HG03442 (cell line): Measurements from ENCODE around the gene OLFML2A.
"Not testable (repeated sequence)": the region's sequence is repeated elsewhere in the genome, so short reads cannot be mapped to it uniquely, and the experiment has no call there.

Experiments
- ATAC-seq: cut with Tn5 transposase; IDR thresholded peaks from one replicate; pipeline ENCODE4 v1.9.1; 2021; ENCODE audit warnings: mild to moderate bottlenecking, moderate library complexity; ENCODE audit not compliant: unreplicated experiment

The OLFML2A gene

GRCh38 chr9:124818431-124819281 is 41.7 kb downstream of the OLFML2A start:
- peak; percentile 52 for ATAC-seq

- no peak for ATAC-seq
Observed at GRCh38 chr9:124820698-124821623, 44.0 kb downstream of the OLFML2A start.

- no peak for ATAC-seq
Observed at GRCh38 chr9:124828489-124829333, 51.8 kb downstream of the OLFML2A start.

GRCh38 chr9:124829334-124829669 is 52.4 kb downstream of the OLFML2A start:
- ATAC-seq: no peak

- no peak for ATAC-seq
Observed at GRCh38 chr9:124830593-124830992, 53.7 kb downstream of the OLFML2A start.

- no peak for ATAC-seq
Observed at GRCh38 chr9:124831642-124832364, 54.9 kb downstream of the OLFML2A start.

- no peak for ATAC-seq
Observed at GRCh38 chr9:124834591-124834990, 57.7 kb downstream of the OLFML2A start.

- no peak for ATAC-seq
Observed at GRCh38 chr9:124835026-124835557, 58.2 kb downstream of the OLFML2A start.

- ATAC-seq: not testable (repeated sequence)
Observed at GRCh38 chr9:124838132-124838531, 61.2 kb downstream of the OLFML2A start.

- ATAC-seq: not testable (repeated sequence)
Observed at GRCh38 chr9:124838567-124839275, 61.8 kb downstream of the OLFML2A start.

GRCh38 chr9:124839612-124840299 is 62.8 kb downstream of the OLFML2A start:
- no peak for ATAC-seq

- ATAC-seq: no peak
Observed at GRCh38 chr9:124840300-124840833, 63.4 kb downstream of the OLFML2A start.

GRCh38 chr9:124841075-124841821 is 64.3 kb downstream of the OLFML2A start:
- ATAC-seq: no peak

GRCh38 chr9:124843456-124844034 is 66.6 kb downstream of the OLFML2A start:
- ATAC-seq: no peak

- ATAC-seq: no peak
Observed at GRCh38 chr9:124844291-124844690, 67.4 kb downstream of the OLFML2A start.

- ATAC-seq: not testable (repeated sequence)
Observed at GRCh38 chr9:124846467-124846866, 69.5 kb downstream of the OLFML2A start.

- no peak for ATAC-seq
Observed at GRCh38 chr9:124846969-124847368, 70.0 kb downstream of the OLFML2A start.
